Thyroid gland (tissue), 4 donors: Measurements from ENCODE around the gene ARMC3. TPM values are rescaled to one million over a fixed set of nuclear protein-coding genes. Genes with fewer than 3 reads are reported as not detected.

ENCODE experiments used
- DNase-seq, 2 donors: peaks; one replicate each; pipeline ENCODE4 v3.0.0-alpha.2; 2019
- H3K27ac ChIP-seq, 3 donors: fragments of 200-600 bp; sonication (generic); 1 replicate in 2 of 3; 2 replicates in 1 of 3; pipeline ENCODE4 v1.5.1; 2016 to 2019; ENCODE audit warnings: mild to moderate bottlenecking in 1 of 3, moderate library complexity in 1 of 3
- H3K27me3 ChIP-seq: fragments of 200-600 bp; sonication (generic); one replicate; pipeline ENCODE4 v1.5.1; 2019
- H3K36me3 ChIP-seq, 2 donors: fragments of 200-600 bp; sonication (generic); one replicate each; pipeline ENCODE4 v1.5.1; 2016 to 2019
- H3K4me1 ChIP-seq, 2 donors: fragments of 200-600 bp; sonication (generic); one replicate each; pipeline ENCODE4 v1.5.1; 2017 to 2019
- H3K4me3 ChIP-seq, 3 donors: fragments of 200-600 bp; sonication (generic); replicated peaks in 1 of 3; 1 replicate in 2 of 3; 2 replicates in 1 of 3; pipeline ENCODE4 v1.5.1; 2016; ENCODE audit warnings: mild to moderate bottlenecking in 1 of 3
- H3K9me3 ChIP-seq: fragments of 200-600 bp; sonication (generic); one replicate; pipeline ENCODE4 v1.5.1; 2017
- CTCF ChIP-seq, 6 experiments: fragments of 200-600 bp in 3 of 6; fragments of 450-650 bp in 3 of 6; sonication (generic) in 3 of 6; IDR thresholded peaks; one replicate each; pipeline ENCODE4 v1.5.1; 2016 to 2019; ENCODE audit warnings: antibody characterized with exemption in 6 of 6, mild to moderate bottlenecking in 2 of 6, inconsistent platforms in 1 of 6, moderate library complexity in 1 of 6
- POLR2A ChIP-seq, 2 donors: fragments of 450-650 bp; IDR thresholded peaks; one replicate each; pipeline ENCODE4 v1.6.1; 2017; ENCODE audit warnings: antibody characterized with exemption in 2 of 2, mild to moderate bottlenecking in 2 of 2, moderate library complexity in 1 of 2
- WGBS, 2 donors: methylation state at CpG; one replicate each; pipeline ENCODE4 v1.1.5; 2017; 5-methylcytosine and 5-hydroxymethylcytosine counted together
- intact Hi-C: fragments of 100-400 bp; cut with DNase I; formaldehyde crosslinking; loops from one replicate; pipeline ENCODE4 v1.15.1; 2023
- small RNA-seq: library from RNA; depleted of rRNA; stranded (forward); fragments of <200 nt; gene quantifications from one replicate; pipeline ENCODE3, GENCODE V24; 2016
- total RNA-seq, 4 donors: library from RNA; depleted of rRNA; stranded (reverse); fragments of >200 nt; gene quantifications; one replicate each; pipeline ENCODE4 v1.2.3, GENCODE V29; 2016

Gene ARMC3
- total RNA-seq, 4 donors from 2014 or later, result 0.13 to 0.73 (median 0.51) TPM

GRCh38 chr10:23081221-23081750 lies 153.4 kb downstream of the ARMC3 start:
- intact Hi-C loops, result no loop called here
- Histone ChIP-seq H3K27me3 (no peaks in the 10 kb centered on the region), H3K4me3 (no peak overlapping the region), H3K9me3 (no peaks in the 10 kb centered on the region), H3K4me1 (no peaks in the 10 kb centered on the region), H3K27ac (no peak overlapping the region), H3K36me3 (no peaks in the 10 kb centered on the region)
- WGBS, 2 donors, result 29 to 40% methylated on average over 7 of the region's 7 CpGs
- DNase-seq, result no peak
- TF ChIP-seq CTCF (IDR thresholded peaks at IDR 0.05) (no peak), POLR2A (IDR thresholded peaks at IDR 0.05) (no peak)

- H3K27ac ChIP-seq, result no peak overlapping the region
- no peaks in the 10 kb centered on the region for H3K36me3 ChIP-seq
- 85 to 93% methylated on average over 4 of the region's 4 CpGs for WGBS, 2 donors
- H3K9me3 ChIP-seq, result no peaks in the 10 kb centered on the region
- H3K27me3 ChIP-seq, result no peaks in the 10 kb centered on the region
- no peak for DNase-seq
- intact Hi-C loops, result no loop called here
- no peak overlapping the region for H3K4me3 ChIP-seq
- no peaks in the 10 kb centered on the region for H3K4me1 ChIP-seq
- no peak for TF ChIP-seq CTCF (IDR thresholded peaks at IDR 0.05)
- no peak for TF ChIP-seq POLR2A (IDR thresholded peaks at IDR 0.05)
These were observed 154.0 kb downstream of the ARMC3 start for GRCh38 chr10:23081891-23082290.

Small RNA genes within 50 kb of the gene (small RNA-seq; reads per million reads assigned to genes)
- gene RNA5SP304, result not detected

Other genes with a start within 250 kb of the ARMC3 start
- 10 to 100 TPM; 16.5 to 23.2 (median 19.3) TPM for gene PIP4K2A, start 213.5 kb upstream of the ARMC3 start, total RNA-seq
- 10 to 100 TPM; 15.4 to 49.6 (median 30.7) TPM for gene MSRB2, start 167.5 kb downstream of the ARMC3 start, total RNA-seq